Suprapubic skin (tissue), 4 donors: ENCODE results near the gene DNAI7.

Experiments
- EP300 ChIP-seq: sonication (generic); formaldehyde crosslinking; IDR thresholded peaks from one replicate; pipeline ENCODE4 v1.6.1; 2017; ENCODE audit warnings: antibody characterized with exemption
- POLR2A ChIP-seq, 2 donors: fragments of 450-650 bp; IDR thresholded peaks; one replicate each; pipeline ENCODE4 v1.6.1; 2017; ENCODE audit warnings: antibody characterized with exemption in 2 of 2, mild to moderate bottlenecking in 2 of 2, moderate library complexity in 2 of 2
- POLR2AphosphoS5 ChIP-seq, 3 donors: sonication (generic); formaldehyde crosslinking; IDR thresholded peaks; one replicate each; pipeline ENCODE4 v1.6.1; 2017; ENCODE audit warnings: antibody characterized with exemption in 3 of 3
- TF ChIP-seq, protein P1 (sequence below), 2 donors: fragments of 200-600 bp in 1 of 2; fragments of 450-650 bp in 1 of 2; sonication (generic) in 1 of 2; IDR thresholded peaks; one replicate each; pipeline ENCODE4 v1.5.1; 2016 to 2019; ENCODE audit warnings: antibody characterized with exemption in 2 of 2, mild to moderate bottlenecking in 1 of 2, moderate library complexity in 1 of 2

DNA sequence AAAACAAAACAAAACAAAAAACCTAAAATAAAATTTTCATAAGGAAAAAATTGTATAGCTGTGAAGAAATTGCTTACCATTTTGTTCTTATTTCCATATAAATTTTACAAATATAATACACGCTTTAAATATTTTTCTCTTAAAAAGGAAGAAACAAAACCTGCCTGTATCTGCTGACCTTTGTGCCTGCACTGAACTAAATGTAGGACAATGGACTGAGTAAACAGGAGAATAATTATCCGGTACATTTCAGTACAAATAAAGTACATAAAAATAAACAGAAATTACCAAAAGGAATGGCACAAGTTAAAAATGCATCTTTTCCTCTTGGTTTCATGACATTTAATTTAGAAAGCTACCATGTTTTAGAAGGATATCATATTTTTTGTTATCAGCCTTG, 112.3 kb downstream of the DNAI7 start:
- TF ChIP-seq, protein P1, sequence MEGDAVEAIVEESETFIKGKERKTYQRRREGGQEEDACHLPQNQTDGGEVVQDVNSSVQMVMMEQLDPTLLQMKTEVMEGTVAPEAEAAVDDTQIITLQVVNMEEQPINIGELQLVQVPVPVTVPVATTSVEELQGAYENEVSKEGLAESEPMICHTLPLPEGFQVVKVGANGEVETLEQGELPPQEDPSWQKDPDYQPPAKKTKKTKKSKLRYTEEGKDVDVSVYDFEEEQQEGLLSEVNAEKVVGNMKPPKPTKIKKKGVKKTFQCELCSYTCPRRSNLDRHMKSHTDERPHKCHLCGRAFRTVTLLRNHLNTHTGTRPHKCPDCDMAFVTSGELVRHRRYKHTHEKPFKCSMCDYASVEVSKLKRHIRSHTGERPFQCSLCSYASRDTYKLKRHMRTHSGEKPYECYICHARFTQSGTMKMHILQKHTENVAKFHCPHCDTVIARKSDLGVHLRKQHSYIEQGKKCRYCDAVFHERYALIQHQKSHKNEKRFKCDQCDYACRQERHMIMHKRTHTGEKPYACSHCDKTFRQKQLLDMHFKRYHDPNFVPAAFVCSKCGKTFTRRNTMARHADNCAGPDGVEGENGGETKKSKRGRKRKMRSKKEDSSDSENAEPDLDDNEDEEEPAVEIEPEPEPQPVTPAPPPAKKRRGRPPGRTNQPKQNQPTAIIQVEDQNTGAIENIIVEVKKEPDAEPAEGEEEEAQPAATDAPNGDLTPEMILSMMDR (IDR thresholded peaks at IDR 0.05) = no peak
- TF ChIP-seq EP300 = no peak
- TF ChIP-seq POLR2AphosphoS5 (IDR thresholded peaks at IDR 0.05) = no peak
- no peak for TF ChIP-seq POLR2A (IDR thresholded peaks at IDR 0.05)
